Activated naive CD8-positive, alpha-beta T cell treated with anti-CD3 and anti-CD28 coated beads, Interleukin-2, amount 50 U/mL, for 24 hours (primary cell): Measurements from ENCODE around the gene MMD.
"Not testable (repeated sequence)": the region's sequence is repeated elsewhere in the genome, so short reads cannot be mapped to it uniquely, and the experiment has no call there.

Experiments
- ATAC-seq: fragments of 150-1000 bp; cut with Tn5 transposase; one replicate; pipeline ENCODE4 v1.10.0; 2021
- DNase-seq: peaks from one replicate; pipeline ENCODE4 v3.0.0; 2021
- H3K27ac Mint-ChIP-seq: one replicate; pipeline ENCODE4 v1.8.0; 2021; ENCODE audit warnings: mild to moderate bottlenecking, mixed read lengths
- H3K27me3 Mint-ChIP-seq: one replicate; pipeline ENCODE4 v1.8.0; 2021; ENCODE audit warnings: mixed read lengths
- H3K36me3 Mint-ChIP-seq: one replicate; pipeline ENCODE4 v1.8.0; 2021; ENCODE audit warnings: low read depth, mixed read lengths
- H3K4me1 Mint-ChIP-seq: one replicate; pipeline ENCODE4 v1.8.0; 2021; ENCODE audit warnings: mixed read lengths
- H3K4me3 Mint-ChIP-seq: one replicate; pipeline ENCODE4 v1.8.0; 2021; ENCODE audit warnings: mild to moderate bottlenecking, moderate library complexity, mixed read lengths
- H3K9me3 Mint-ChIP-seq: one replicate; pipeline ENCODE4 v1.8.0; 2021; ENCODE audit warnings: mixed read lengths

The MMD gene

GRCh38 chr17:55404197-55404596 is 17.4 kb downstream of the MMD start:
- H3K27ac Mint-ChIP-seq, H3K27me3 Mint-ChIP-seq, H3K9me3 Mint-ChIP-seq, H3K4me1 Mint-ChIP-seq, DNase-seq, H3K4me3 Mint-ChIP-seq, ATAC-seq: not testable (repeated sequence)
- peaks cover 55% of the 10 kb centered on the region for H3K36me3 Mint-ChIP-seq

GRCh38 chr17:55402374-55402773 is 19.3 kb downstream of the MMD start:
- no peaks in the 10 kb centered on the region for H3K27me3 Mint-ChIP-seq
- peaks cover 51% of the 10 kb centered on the region for H3K36me3 Mint-ChIP-seq
- H3K4me3 Mint-ChIP-seq = no peak overlapping the region
- H3K27ac Mint-ChIP-seq = no peak overlapping the region
- H3K4me1 Mint-ChIP-seq = no peaks in the 10 kb centered on the region
- H3K9me3 Mint-ChIP-seq = no peaks in the 10 kb centered on the region
- no peak for ATAC-seq
- DNase-seq = no peak

GRCh38 chr17:55398689-55399088 is 22.9 kb downstream of the MMD start:
- Mint-ChIP-seq H3K9me3 (no peaks in the 10 kb centered on the region), H3K36me3 (peaks cover 37% of the 10 kb centered on the region), H3K27ac (no peak overlapping the region), H3K4me1 (no peaks in the 10 kb centered on the region), H3K27me3 (no peaks in the 10 kb centered on the region), H3K4me3 (no peak overlapping the region)
- DNase-seq (no peak), ATAC-seq (no peak)

DNA sequence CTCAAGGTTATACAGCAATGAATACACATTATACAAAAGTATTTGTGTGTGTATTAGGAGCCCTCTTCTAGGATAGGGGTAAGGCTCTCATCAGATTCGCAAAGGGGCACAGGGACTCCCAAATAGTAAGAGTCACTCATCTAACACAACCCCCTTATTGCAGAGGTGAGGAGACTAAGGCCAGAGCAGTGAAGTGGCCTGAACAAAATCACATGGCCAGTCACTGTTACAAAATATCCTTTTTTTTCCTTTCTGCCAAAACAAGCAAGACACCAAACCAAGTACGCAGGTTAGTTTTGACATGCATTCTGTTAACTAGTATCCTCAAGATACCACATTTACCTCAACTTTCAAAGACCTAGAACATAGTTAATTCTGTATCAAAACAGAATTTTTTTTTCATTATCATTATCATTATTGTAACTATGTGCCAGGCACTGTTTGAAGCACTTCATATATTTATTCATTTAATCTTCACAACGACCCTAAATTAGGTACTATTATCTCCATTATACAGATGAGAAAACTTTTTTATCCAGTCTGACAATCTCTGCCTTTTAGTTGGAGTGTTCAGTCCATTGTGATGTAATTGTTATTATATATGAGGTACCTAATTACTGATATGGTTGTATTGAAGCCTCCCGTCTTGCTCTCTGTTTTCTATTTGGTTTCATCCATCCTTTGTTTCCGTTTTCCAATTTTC is 25.7 kb downstream of the MMD start:
- Mint-ChIP-seq H3K36me3 (peaks cover 28% of the 10 kb centered on the region), H3K9me3 (no peaks in the 10 kb centered on the region), H3K27me3 (no peaks in the 10 kb centered on the region), H3K4me1 (no peaks in the 10 kb centered on the region), H3K4me3 (no peak overlapping the region), H3K27ac (no peak overlapping the region)
- no peak for ATAC-seq
- DNase-seq = no peak

GRCh38 chr17:55394357-55395021 is 27.1 kb downstream of the MMD start:
- Mint-ChIP-seq H3K27ac (no peak overlapping the region), H3K36me3 (peaks cover 22% of the 10 kb centered on the region), H3K4me3 (no peak overlapping the region), H3K9me3 (no peaks in the 10 kb centered on the region), H3K27me3 (no peaks in the 10 kb centered on the region), H3K4me1 (no peaks in the 10 kb centered on the region)
- no peak for DNase-seq
- ATAC-seq = no peak

GRCh38 chr17:55391764-55392467 is 29.7 kb downstream of the MMD start:
- DNase-seq (no peak), ATAC-seq (no peak)
- H3K27ac Mint-ChIP-seq = no peak overlapping the region
- no peak overlapping the region for H3K4me3 Mint-ChIP-seq
- peaks cover 9% of the 10 kb centered on the region for H3K36me3 Mint-ChIP-seq
- H3K9me3 Mint-ChIP-seq = no peaks in the 10 kb centered on the region
- no peaks in the 10 kb centered on the region for H3K27me3 Mint-ChIP-seq
- H3K4me1 Mint-ChIP-seq = no peaks in the 10 kb centered on the region

- H3K27ac Mint-ChIP-seq = no peak overlapping the region
- DNase-seq = no peak
- no peak overlapping the region for H3K4me3 Mint-ChIP-seq
- H3K27me3 Mint-ChIP-seq = no peaks in the 10 kb centered on the region
- no peak for ATAC-seq
- H3K4me1 Mint-ChIP-seq = no peaks in the 10 kb centered on the region
- H3K9me3 Mint-ChIP-seq = no peaks in the 10 kb centered on the region
- peaks cover 7% of the 10 kb centered on the region for H3K36me3 Mint-ChIP-seq
Observed at GRCh38 chr17:55391244-55391757, 30.3 kb downstream of the MMD start.

GRCh38 chr17:55390364-55390977 is 31.2 kb downstream of the MMD start:
- H3K36me3 Mint-ChIP-seq = peaks cover 7% of the 10 kb centered on the region
- no peak overlapping the region for H3K27ac Mint-ChIP-seq
- H3K4me3 Mint-ChIP-seq = no peak overlapping the region
- H3K27me3 Mint-ChIP-seq = no peaks in the 10 kb centered on the region
- no peaks in the 10 kb centered on the region for H3K9me3 Mint-ChIP-seq
- no peak for ATAC-seq
- H3K4me1 Mint-ChIP-seq = no peaks in the 10 kb centered on the region
- no peak for DNase-seq

GRCh38 chr17:55389715-55390114 is 31.9 kb downstream of the MMD start:
- not testable (repeated sequence) for H3K27me3 Mint-ChIP-seq, H3K36me3 Mint-ChIP-seq, H3K4me3 Mint-ChIP-seq, ATAC-seq, H3K27ac Mint-ChIP-seq, DNase-seq, H3K9me3 Mint-ChIP-seq, H3K4me1 Mint-ChIP-seq

GRCh38 chr17:55388842-55389241 is 32.8 kb downstream of the MMD start:
- Mint-ChIP-seq H3K4me3 (no peak overlapping the region), H3K36me3 (peaks cover 5% of the 10 kb centered on the region), H3K4me1 (no peaks in the 10 kb centered on the region), H3K9me3 (no peaks in the 10 kb centered on the region), H3K27me3 (no peaks in the 10 kb centered on the region), H3K27ac (no peak overlapping the region)
- DNase-seq (no peak), ATAC-seq (no peak)

DNA sequence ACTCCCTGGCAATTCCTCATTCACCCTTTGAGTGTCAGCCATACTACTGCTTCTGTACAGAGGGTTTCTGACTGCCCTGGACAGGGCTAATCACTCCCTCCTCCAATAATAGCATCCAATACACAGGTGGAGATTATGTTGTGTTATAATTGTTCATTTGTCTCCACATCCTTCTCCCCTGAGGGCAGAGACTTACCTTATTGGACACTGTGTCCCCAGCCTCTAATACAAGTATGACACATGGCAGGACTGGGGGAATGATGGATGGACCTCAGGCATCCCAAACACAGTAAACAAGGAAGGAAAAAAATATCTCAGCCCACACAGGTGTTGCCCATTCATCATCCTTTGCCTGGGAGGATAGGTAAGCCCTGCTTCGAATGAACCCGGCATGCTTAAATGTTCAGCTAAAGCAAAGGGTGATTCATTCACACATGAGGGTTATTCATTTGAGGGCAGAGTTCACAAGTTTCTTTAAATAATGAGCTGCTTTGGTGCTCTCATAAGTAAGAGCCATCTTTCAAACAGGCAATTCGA is 34.8 kb downstream of the MMD start:
- Mint-ChIP-seq H3K9me3 (no peaks in the 10 kb centered on the region), H3K27ac (no peak overlapping the region), H3K4me1 (no peaks in the 10 kb centered on the region), H3K4me3 (no peak overlapping the region), H3K27me3 (no peaks in the 10 kb centered on the region), H3K36me3 (no peaks in the 10 kb centered on the region)
- DNase-seq = no peak
- ATAC-seq = no peak

GRCh38 chr17:55384643-55385232 is 36.9 kb downstream of the MMD start:
- Mint-ChIP-seq H3K27me3 (no peaks in the 10 kb centered on the region), H3K27ac (no peak overlapping the region), H3K36me3 (no peaks in the 10 kb centered on the region), H3K4me1 (no peaks in the 10 kb centered on the region), H3K4me3 (no peak overlapping the region), H3K9me3 (no peaks in the 10 kb centered on the region)
- DNase-seq = no peak
- ATAC-seq = no peak

DNA sequence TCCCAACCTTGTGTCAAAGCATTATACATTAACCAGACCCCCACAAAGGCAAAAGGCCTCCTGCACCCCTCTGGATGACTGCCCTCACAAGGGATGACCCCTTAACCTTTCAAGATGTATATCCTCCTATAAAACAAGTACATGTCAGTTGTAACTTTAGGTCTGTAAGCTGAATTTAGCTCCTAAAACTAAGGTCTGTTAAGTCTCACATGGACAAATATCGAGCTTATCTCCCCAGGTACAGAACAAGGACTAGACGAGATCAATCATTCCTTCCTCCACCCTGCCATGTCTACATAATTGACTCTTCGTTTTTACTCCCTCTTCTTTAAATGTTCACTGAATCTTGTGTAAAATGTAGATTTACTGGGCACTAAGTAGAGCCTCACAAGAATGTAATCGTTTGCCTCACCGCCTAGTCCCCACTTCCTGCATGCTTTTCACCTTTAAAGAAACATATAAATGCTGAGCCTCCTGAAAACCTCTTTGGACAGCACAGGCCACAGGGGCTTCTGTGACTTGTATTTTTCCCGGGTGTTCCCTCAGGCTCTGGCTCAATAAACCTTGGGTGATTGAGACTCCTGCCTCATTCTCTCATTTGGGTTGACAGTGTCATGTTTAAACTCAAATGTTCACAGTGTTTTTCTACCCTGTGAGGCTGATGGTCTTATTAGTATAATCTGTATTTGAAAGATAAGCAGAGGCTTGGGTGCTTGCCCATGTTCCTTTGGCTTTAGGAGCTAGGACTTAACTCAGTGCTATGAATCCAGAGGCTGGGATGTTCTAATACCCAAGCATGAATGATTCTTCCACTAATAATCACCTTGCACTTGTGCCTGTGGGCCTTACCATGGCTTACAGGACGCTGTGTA is 37.6 kb downstream of the MMD start:
- Mint-ChIP-seq H3K36me3 (no peaks in the 10 kb centered on the region), H3K4me3 (no peak overlapping the region), H3K9me3 (no peaks in the 10 kb centered on the region), H3K4me1 (no peaks in the 10 kb centered on the region), H3K27ac (no peak overlapping the region), H3K27me3 (no peaks in the 10 kb centered on the region)
- DNase-seq (no peak), ATAC-seq (no peak)
